ENCODE results near the gene CAB39.
"Not testable (repeated sequence)": the region's sequence is repeated elsewhere in the genome, so short reads cannot be mapped to it uniquely, and the experiment has no call there.

Gene CAB39

DNA sequence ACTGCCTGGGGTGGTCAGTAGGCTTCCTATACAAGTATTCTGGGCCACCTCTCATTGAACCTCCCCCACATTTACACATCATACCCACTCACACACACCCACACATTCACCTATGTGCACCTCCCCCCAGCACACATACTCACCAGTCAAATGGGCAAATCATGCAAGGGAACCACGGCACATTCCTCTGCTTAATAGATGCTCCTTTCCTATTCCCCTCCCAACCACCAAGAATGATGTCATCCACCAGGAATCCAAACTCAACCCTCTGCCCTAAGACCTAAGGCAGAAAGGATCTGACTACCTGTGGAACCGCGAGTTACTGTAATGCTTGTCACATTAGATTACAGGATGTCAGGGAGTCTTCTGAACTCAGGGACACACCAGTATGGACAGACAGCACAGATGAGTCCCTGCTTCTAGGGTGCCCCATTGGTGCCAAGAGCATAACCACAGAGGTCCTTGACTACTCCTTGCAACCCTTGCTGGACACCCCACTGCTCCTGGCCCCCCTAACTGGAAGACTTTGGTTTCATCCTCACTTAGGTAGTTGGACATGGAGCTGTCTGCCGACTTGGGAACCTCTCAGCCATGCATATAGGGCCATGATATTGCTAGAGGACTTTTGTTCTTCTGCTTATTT, 21.5 kb upstream of the CAB39 start:
- TF ChIP-seq, protein P1, sequence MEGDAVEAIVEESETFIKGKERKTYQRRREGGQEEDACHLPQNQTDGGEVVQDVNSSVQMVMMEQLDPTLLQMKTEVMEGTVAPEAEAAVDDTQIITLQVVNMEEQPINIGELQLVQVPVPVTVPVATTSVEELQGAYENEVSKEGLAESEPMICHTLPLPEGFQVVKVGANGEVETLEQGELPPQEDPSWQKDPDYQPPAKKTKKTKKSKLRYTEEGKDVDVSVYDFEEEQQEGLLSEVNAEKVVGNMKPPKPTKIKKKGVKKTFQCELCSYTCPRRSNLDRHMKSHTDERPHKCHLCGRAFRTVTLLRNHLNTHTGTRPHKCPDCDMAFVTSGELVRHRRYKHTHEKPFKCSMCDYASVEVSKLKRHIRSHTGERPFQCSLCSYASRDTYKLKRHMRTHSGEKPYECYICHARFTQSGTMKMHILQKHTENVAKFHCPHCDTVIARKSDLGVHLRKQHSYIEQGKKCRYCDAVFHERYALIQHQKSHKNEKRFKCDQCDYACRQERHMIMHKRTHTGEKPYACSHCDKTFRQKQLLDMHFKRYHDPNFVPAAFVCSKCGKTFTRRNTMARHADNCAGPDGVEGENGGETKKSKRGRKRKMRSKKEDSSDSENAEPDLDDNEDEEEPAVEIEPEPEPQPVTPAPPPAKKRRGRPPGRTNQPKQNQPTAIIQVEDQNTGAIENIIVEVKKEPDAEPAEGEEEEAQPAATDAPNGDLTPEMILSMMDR (IDR thresholded peaks at IDR 0.05; ENCODE audit: control insufficient read depth, extremely low read depth, insufficient read depth): no peak
- no peak for DNase-seq (ENCODE audit: low read depth)
- no peak overlapping the region for H3K4me3 ChIP-seq (ENCODE audit: low read depth, low read length)

- H3K4me3 ChIP-seq (ENCODE audit: low read depth, low read length): no peak overlapping the region
- TF ChIP-seq, protein P1 (IDR thresholded peaks at IDR 0.05; ENCODE audit: control insufficient read depth, extremely low read depth, insufficient read depth): no peak
- DNase-seq (ENCODE audit: low read depth): no peak
These were observed 19.9 kb upstream of the CAB39 start for GRCh38 chr2:230692760-230693159.

GRCh38 chr2:230693411-230693810, 19.2 kb upstream of the CAB39 start:
- H3K4me3 ChIP-seq (ENCODE audit: low read depth, low read length): no peak overlapping the region
- no peak for DNase-seq (ENCODE audit: low read depth)
- TF ChIP-seq, protein P1 (IDR thresholded peaks at IDR 0.05; ENCODE audit: control insufficient read depth, extremely low read depth, insufficient read depth): no peak

DNA sequence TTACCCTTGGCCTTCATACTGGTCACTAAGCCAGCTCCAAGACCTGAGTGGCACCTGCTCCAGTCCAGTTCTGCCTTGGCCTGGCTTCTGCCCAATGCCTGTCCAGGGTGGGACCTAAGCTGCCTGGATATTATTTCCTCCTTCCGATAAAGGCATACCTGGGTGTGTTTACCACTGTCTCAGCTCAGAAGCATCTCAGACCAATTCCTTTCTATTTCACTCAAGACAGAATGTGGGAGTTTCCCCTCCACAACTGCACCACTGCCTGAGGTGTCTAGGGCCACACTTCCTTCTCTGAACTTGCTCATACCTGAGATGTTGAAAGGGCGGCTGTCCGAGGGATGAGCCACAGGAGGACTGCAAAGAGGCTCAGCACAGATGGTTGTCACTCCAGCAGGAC, 18.4 kb upstream of the CAB39 start:
- no peak for DNase-seq (ENCODE audit: low read depth)
- no peak overlapping the region for H3K4me3 ChIP-seq (ENCODE audit: low read depth, low read length)
- TF ChIP-seq, protein P1 (IDR thresholded peaks at IDR 0.05; ENCODE audit: control insufficient read depth, extremely low read depth, insufficient read depth): no peak

GRCh38 chr2:230695551-230695950, 17.1 kb upstream of the CAB39 start:
- no peak overlapping the region for H3K4me3 ChIP-seq (ENCODE audit: low read depth, low read length)
- no peak for DNase-seq (ENCODE audit: low read depth)
- TF ChIP-seq, protein P1 (IDR thresholded peaks at IDR 0.05; ENCODE audit: control insufficient read depth, extremely low read depth, insufficient read depth): no peak

GRCh38 chr2:230696670-230697069, 16.0 kb upstream of the CAB39 start:
- peak; percentile 65 for DNase-seq (ENCODE audit: low read depth)
- TF ChIP-seq, protein P1 (IDR thresholded peaks at IDR 0.05; ENCODE audit: control insufficient read depth, extremely low read depth, insufficient read depth): no peak
- no peak overlapping the region for H3K4me3 ChIP-seq (ENCODE audit: low read depth, low read length)

DNA sequence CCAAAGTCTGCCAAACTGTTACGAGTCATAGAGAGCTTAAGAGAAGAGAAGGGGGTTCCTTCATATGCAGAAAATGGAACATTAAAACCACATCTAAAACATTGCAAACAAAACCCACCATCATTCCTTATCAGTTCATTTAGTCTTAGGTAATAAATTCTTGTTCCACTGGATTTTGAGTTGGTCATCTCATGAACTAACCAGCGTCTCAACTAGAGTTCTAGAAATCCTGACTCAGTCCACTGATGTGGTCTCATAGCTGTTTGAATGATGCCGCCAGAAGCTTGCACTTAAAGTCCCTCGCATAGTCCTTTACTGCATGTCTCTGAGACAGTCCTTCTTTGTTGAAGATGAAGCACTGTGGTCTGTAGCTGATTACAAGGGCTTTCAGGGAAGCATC, 15.0 kb upstream of the CAB39 start:
- no peak overlapping the region for H3K4me3 ChIP-seq (ENCODE audit: low read depth, low read length)
- TF ChIP-seq, protein P1 (IDR thresholded peaks at IDR 0.05; ENCODE audit: control insufficient read depth, extremely low read depth, insufficient read depth): no peak
- no peak for DNase-seq (ENCODE audit: low read depth)

DNA sequence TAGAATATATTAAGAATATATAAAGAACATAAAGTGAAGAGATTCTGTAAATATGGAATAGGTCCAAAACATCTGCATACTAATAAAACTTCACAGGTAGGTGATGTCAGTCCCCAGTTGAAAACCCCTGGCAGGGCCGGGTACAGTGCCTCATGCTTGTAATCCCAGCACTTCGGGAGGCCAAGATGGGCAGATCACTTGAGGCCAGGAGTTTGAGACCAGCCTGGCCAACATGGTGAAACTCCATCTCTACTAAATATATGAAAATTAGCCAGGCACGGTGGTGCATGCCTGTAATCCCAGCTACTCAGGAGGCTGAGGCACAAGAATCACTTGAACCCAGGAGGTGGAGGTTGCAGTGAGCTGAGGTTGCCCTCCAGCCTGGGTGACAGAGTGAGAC, 13.9 kb upstream of the CAB39 start:
- H3K4me3 ChIP-seq (ENCODE audit: low read depth, low read length); DNase-seq (ENCODE audit: low read depth): not testable (repeated sequence)

All from LNCaP clone FGC (cell line).